Fibroblast of lung (primary cell): ENCODE results near the gene NDUFS7. TPM values are rescaled to one million over a fixed set of nuclear protein-coding genes. Genes with fewer than 3 reads are reported as not detected.

Source experiments
- DNase-seq, 2 donors: peaks; one replicate each; pipeline versions ENCODE4 v3.0.0 to v3.0.0-alpha.2; 2010; ENCODE audit warnings: low read depth in 2 of 2
- H2AFZ ChIP-seq: 2 replicates; pipeline ENCODE4 v1.5.1; 2012; ENCODE audit warnings: low read length, control low read depth, inconsistent platforms
- H3K27ac ChIP-seq: 2 replicates; pipeline ENCODE4 v1.5.1; 2011; ENCODE audit warnings: low read length, control low read depth; ENCODE audit not compliant: insufficient read depth
- H3K27me3 ChIP-seq: 2 replicates; pipeline ENCODE4 v1.5.1; 2011; ENCODE audit warnings: mild to moderate bottlenecking, low read length; ENCODE audit not compliant: control insufficient read depth, insufficient read depth
- H3K36me3 ChIP-seq: 2 replicates; pipeline ENCODE4 v1.5.1; 2011; ENCODE audit warnings: low read length; ENCODE audit not compliant: control insufficient read depth, insufficient read depth
- H3K4me1 ChIP-seq: 2 replicates; pipeline ENCODE4 v1.5.1; 2011; ENCODE audit warnings: low read length; ENCODE audit not compliant: control insufficient read depth, insufficient read depth; ENCODE audit errors: extremely low read depth
- H3K4me2 ChIP-seq: 2 replicates; pipeline ENCODE4 v1.5.1; 2011; ENCODE audit warnings: low read length, control low read depth; ENCODE audit not compliant: insufficient read depth; ENCODE audit errors: extremely low read depth
- H3K4me3 ChIP-seq, 4 experiments: fragments of 200-600 bp in 1 of 4; sonication (generic) in 1 of 4; replicated peaks in 1 of 4; 2 replicates each; pipeline ENCODE4 v1.5.1; 2011 to 2016; ENCODE audit warnings: low read length in 4 of 4, low read depth in 3 of 4, mild to moderate bottlenecking in 3 of 4, control low read depth in 2 of 4, inconsistent platforms in 1 of 4, mixed read lengths in 1 of 4; ENCODE audit not compliant: insufficient read depth in 1 of 4; ENCODE audit errors: control extremely low read depth in 1 of 4
- H3K79me2 ChIP-seq: 2 replicates; pipeline ENCODE4 v1.5.1; 2012; ENCODE audit warnings: mild to moderate bottlenecking, low read length, inconsistent platforms; ENCODE audit not compliant: control insufficient read depth, insufficient read depth
- H3K9ac ChIP-seq: 2 replicates; pipeline ENCODE4 v1.5.1; 2011; ENCODE audit warnings: mild to moderate bottlenecking, low read length, control low read depth; ENCODE audit not compliant: insufficient read depth
- H3K9me3 ChIP-seq: 2 replicates; pipeline ENCODE4 v1.5.1; 2012; ENCODE audit warnings: low read depth, low read length; ENCODE audit not compliant: control insufficient read depth, insufficient read depth
- H4K20me1 ChIP-seq: 2 replicates; pipeline ENCODE4 v1.5.1; 2011; ENCODE audit warnings: low read length; ENCODE audit not compliant: control insufficient read depth, insufficient read depth; ENCODE audit errors: extremely low read depth
- CTCF ChIP-seq, 2 donors: IDR thresholded peaks in 1 of 2; conservative IDR thresholded peaks in 1 of 2; 1 replicate in 1 of 2; 2 replicates in 1 of 2; pipeline ENCODE4 v1.5.1; 2011 to 2012; ENCODE audit warnings: low read length in 2 of 2, control low read depth in 1 of 2, inconsistent platforms in 1 of 2, low read depth in 1 of 2, mild to moderate bottlenecking in 1 of 2
- EZH2 ChIP-seq: IDR thresholded peaks from 2 replicates; pipeline ENCODE4 v1.5.1; 2012; ENCODE audit warnings: low read length, control low read depth, mild to moderate bottlenecking; ENCODE audit errors: missing control alignments
- polyA plus RNA-seq, 2 donors: library from polyadenylated mRNA; depleted of rRNA in 1 of 2; stranded (reverse) in 1 of 2; unstranded in 1 of 2; fragments of >200 nt; gene quantifications; 2 replicates each; pipeline ENCODE4 v1.2.1, GENCODE V29; 2011 to 2012; ENCODE audit warnings: missing spikeins in 1 of 2
- total RNA-seq: library from RNA; depleted of rRNA; stranded (reverse); fragments of >200 nt; gene quantifications from 2 replicates; pipeline ENCODE4 v1.2.1, GENCODE V29; 2014

Gene NDUFS7
- total and polyA plus RNA-seq, 2 donors (not counting 1 experiment from before 2014, with no cell fraction given), result 29.6 to 71.2 TPM

- H4K20me1 ChIP-seq, result peaks cover 3% of the 10 kb centered on the region
- no peak for TF ChIP-seq EZH2
- no peak for TF ChIP-seq CTCF (conservative IDR thresholded peaks at IDR 0.05 in 1 of 2, IDR thresholded peaks at IDR 0.05 in 1 of 2; ENCODE audit: low read depth in 1 of 2, low read length in 2 of 2)
- peak overlapping the region in 1 of 4 experiments; percentile 22 for H3K4me3 ChIP-seq
- peaks cover 18% of the 10 kb centered on the region for H3K36me3 ChIP-seq
- H3K79me2 ChIP-seq, result peaks cover 83% of the 10 kb centered on the region
- peak overlapping the region; percentile 48 for H3K4me2 ChIP-seq
- no peak overlapping the region for H2AFZ ChIP-seq
- H3K27me3 ChIP-seq, result no peaks in the 10 kb centered on the region
- no peaks in the 10 kb centered on the region for H3K9me3 ChIP-seq
- H3K27ac ChIP-seq, result peak overlapping the region; percentile 74
- DNase-seq, result peak; percentile 65 to 66
- H3K9ac ChIP-seq, result peak overlapping the region; percentile 54
- peaks cover 40% of the 10 kb centered on the region for H3K4me1 ChIP-seq
Measured at GRCh38 chr19:1411255-1412191, 27.8 kb downstream of the NDUFS7 start.

GRCh38 chr19:1412323-1412923 lies 28.7 kb downstream of the NDUFS7 start:
- Histone ChIP-seq H3K27ac (peak overlapping the region; percentile 74), H3K79me2 (peaks cover 92% of the 10 kb centered on the region), H3K36me3 (peaks cover 20% of the 10 kb centered on the region), H3K27me3 (no peaks in the 10 kb centered on the region), H3K9me3 (no peaks in the 10 kb centered on the region), H3K4me1 (peaks cover 45% of the 10 kb centered on the region), H4K20me1 (peaks cover 3% of the 10 kb centered on the region), H2AFZ (no peak overlapping the region), H3K9ac (peak overlapping the region; percentile 36), H3K4me3 (no peak overlapping the region), H3K4me2 (peak overlapping the region; percentile 48)
- no peak for DNase-seq
- TF ChIP-seq CTCF (conservative IDR thresholded peaks at IDR 0.05 in 1 of 2, IDR thresholded peaks at IDR 0.05 in 1 of 2; ENCODE audit: low read depth in 1 of 2, low read length in 2 of 2), result no peak

- Histone ChIP-seq H3K4me2 (no peak overlapping the region), H3K9me3 (no peaks in the 10 kb centered on the region), H3K36me3 (peaks cover 22% of the 10 kb centered on the region), H3K4me1 (peaks cover 45% of the 10 kb centered on the region), H3K27ac (peak overlapping the region; percentile 74), H3K79me2 (peaks cover 95% of the 10 kb centered on the region), H3K4me3 (no peak overlapping the region), H4K20me1 (peaks cover 3% of the 10 kb centered on the region), H3K27me3 (no peaks in the 10 kb centered on the region), H2AFZ (no peak overlapping the region), H3K9ac (no peak overlapping the region)
- DNase-seq, result no peak
- no peak for TF ChIP-seq CTCF (conservative IDR thresholded peaks at IDR 0.05 in 1 of 2, IDR thresholded peaks at IDR 0.05 in 1 of 2; ENCODE audit: low read depth in 1 of 2, low read length in 2 of 2)
- no peak for TF ChIP-seq EZH2
Measured at GRCh38 chr19:1412995-1413800, 29.5 kb downstream of the NDUFS7 start.
